NCI-H2107 (cell line): Measurements from ENCODE around the gene CUX1.
"Not testable (repeated sequence)": the region's sequence is repeated elsewhere in the genome, so short reads cannot be mapped to it uniquely, and the experiment has no call there.

Source experiments
- DNase-seq: peaks from one replicate; lab custom pipeline; 2025; lab: John Stamatoyannopoulos, UW

The CUX1 gene

GRCh38 chr7:101795461-101795860 is 22.0 kb upstream of the CUX1 start:
- no peak for DNase-seq

- DNase-seq: not testable (repeated sequence)
These were observed 19.3 kb upstream of the CUX1 start for GRCh38 chr7:101798173-101798572.

- DNase-seq: no peak
These were observed 14.0 kb upstream of the CUX1 start for GRCh38 chr7:101803203-101804087.

GRCh38 chr7:101804088-101804963 is 13.1 kb upstream of the CUX1 start:
- DNase-seq: no peak

- DNase-seq: no peak
These were observed 12.5 kb upstream of the CUX1 start for GRCh38 chr7:101804967-101805366.

- no peak for DNase-seq
These were observed 4.8 kb upstream of the CUX1 start for GRCh38 chr7:101812595-101812994.

GRCh38 chr7:101813402-101814019 is 3.9 kb upstream of the CUX1 start:
- DNase-seq: no peak

GRCh38 chr7:101814081-101814990 is 3.1 kb upstream of the CUX1 start:
- no peak for DNase-seq

- DNase-seq: no peak
These were observed 2.2 kb upstream of the CUX1 start for GRCh38 chr7:101814991-101815825.

GRCh38 chr7:101815826-101816594 is 1.4 kb upstream of the CUX1 start:
- peak; percentile 79 for DNase-seq

- peak; percentile 39 for DNase-seq
These were observed 593 bp upstream of the CUX1 start for GRCh38 chr7:101816595-101817470.

GRCh38 chr7:101818287-101819071 is 1.1 kb downstream of the CUX1 start:
- DNase-seq: no peak

- DNase-seq: no peak
These were observed 1.8 kb downstream of the CUX1 start for GRCh38 chr7:101819183-101819582.

- DNase-seq: no peak
These were observed 2.6 kb downstream of the CUX1 start for GRCh38 chr7:101819913-101820522.

GRCh38 chr7:101820703-101821102 is 3.3 kb downstream of the CUX1 start:
- DNase-seq: no peak

- DNase-seq: not testable (repeated sequence)
These were observed 5.2 kb downstream of the CUX1 start for GRCh38 chr7:101822632-101823031.

- no peak for DNase-seq
These were observed 5.7 kb downstream of the CUX1 start for GRCh38 chr7:101823096-101823495.
